WTC11 (cell line): Measurements from ENCODE around the gene INA. TPM values are rescaled to one million over a fixed set of nuclear protein-coding genes. Genes with fewer than 3 reads are reported as not detected.
A peak's percentile ranks its signal among the peaks of the same experiment; 100 is the strongest.

ENCODE experiments used
- ARID4B ChIP-seq: sonication (generic); formaldehyde crosslinking; IDR thresholded peaks from 2 replicates; pipeline ENCODE4 v1.8.0; 2023; ENCODE audit warnings: missing genetic modification reagents, mild to moderate bottlenecking, borderline replicate concordance
- ATF1 ChIP-seq: sonication (generic); formaldehyde crosslinking; IDR thresholded peaks from 2 replicates; pipeline ENCODE4 v1.8.1; 2023; ENCODE audit warnings: mild to moderate bottlenecking, moderate library complexity, missing genetic modification reagents
- ATF2 ChIP-seq: sonication (generic); formaldehyde crosslinking; IDR thresholded peaks from 2 replicates; pipeline ENCODE4 v1.8.1; 2022; ENCODE audit warnings: low read depth, missing genetic modification reagents, borderline replicate concordance
- CREB1 ChIP-seq: sonication (generic); formaldehyde crosslinking; IDR thresholded peaks from 2 replicates; pipeline ENCODE4 v1.8.0; 2023; ENCODE audit warnings: mild to moderate bottlenecking, missing genetic modification reagents
- ETV6 ChIP-seq: sonication (generic); formaldehyde crosslinking; IDR thresholded peaks from 2 replicates; pipeline ENCODE4 v1.8.1; 2022; ENCODE audit warnings: mild to moderate bottlenecking, missing genetic modification reagents
- FOXP1 ChIP-seq: sonication (generic); formaldehyde crosslinking; IDR thresholded peaks from 2 replicates; pipeline ENCODE4 v1.8.0; 2022; ENCODE audit warnings: missing genetic modification reagents, mild to moderate bottlenecking, moderate library complexity, borderline replicate concordance
- FOXP4 ChIP-seq: sonication (generic); formaldehyde crosslinking; IDR thresholded peaks from 2 replicates; pipeline ENCODE4 v1.8.0; 2022; ENCODE audit warnings: mild to moderate bottlenecking, missing genetic modification reagents
- GTF2I ChIP-seq: fragments of 250-450 bp; sonication (Bioruptor Pico); conservative IDR thresholded peaks from 2 replicates; pipeline ENCODE4 v1.4.0; 2021; ENCODE audit warnings: mild to moderate bottlenecking
- HMGXB4 ChIP-seq: sonication (generic); formaldehyde crosslinking; IDR thresholded peaks from 2 replicates; pipeline ENCODE4 v1.8.1; 2023; ENCODE audit warnings: mild to moderate bottlenecking, moderate library complexity, missing genetic modification reagents
- IRF2 ChIP-seq: sonication (generic); formaldehyde crosslinking; IDR thresholded peaks from 2 replicates; pipeline ENCODE4 v1.8.0; 2022; ENCODE audit warnings: low read depth, missing genetic modification reagents, borderline replicate concordance
- MXD4 ChIP-seq: fragments of 250-450 bp; sonication (Bioruptor Pico); IDR thresholded peaks from 2 replicates; pipeline ENCODE4 v1.8.0; 2021; ENCODE audit warnings: mild to moderate bottlenecking, moderate library complexity, borderline replicate concordance
- NFE2L1 ChIP-seq: sonication (generic); formaldehyde crosslinking; IDR thresholded peaks from 2 replicates; pipeline ENCODE4 v1.8.1; 2023; ENCODE audit warnings: missing genetic modification reagents
- PREB ChIP-seq: sonication (generic); formaldehyde crosslinking; IDR thresholded peaks from 2 replicates; pipeline ENCODE4 v1.8.1; 2022; ENCODE audit warnings: mild to moderate bottlenecking, missing genetic modification reagents, moderate library complexity, borderline replicate concordance
- SMAD4 ChIP-seq: sonication (generic); formaldehyde crosslinking; IDR thresholded peaks from 2 replicates; pipeline ENCODE4 v1.8.0; 2022; ENCODE audit warnings: mild to moderate bottlenecking, missing genetic modification reagents
- TEAD1 ChIP-seq: sonication (generic); formaldehyde crosslinking; IDR thresholded peaks from 2 replicates; pipeline ENCODE4 v1.8.0; 2022; ENCODE audit warnings: mild to moderate bottlenecking, missing genetic modification reagents
- TP53 ChIP-seq: sonication (generic); formaldehyde crosslinking; IDR thresholded peaks from 2 replicates; pipeline ENCODE4 v1.8.1; 2023; ENCODE audit warnings: mild to moderate bottlenecking, missing genetic modification reagents
- USF1 ChIP-seq: sonication (generic); formaldehyde crosslinking; IDR thresholded peaks from 2 replicates; pipeline ENCODE4 v1.8.0; 2022; ENCODE audit warnings: mild to moderate bottlenecking, missing genetic modification reagents
- ZBTB21 ChIP-seq: sonication (generic); formaldehyde crosslinking; IDR thresholded peaks from 2 replicates; pipeline ENCODE4 v1.8.1; 2023; ENCODE audit warnings: mild to moderate bottlenecking, missing genetic modification reagents, borderline replicate concordance
- ZBTB43 ChIP-seq: sonication (generic); formaldehyde crosslinking; IDR thresholded peaks from 2 replicates; pipeline ENCODE4 v1.8.1; 2023; ENCODE audit warnings: mild to moderate bottlenecking, missing genetic modification reagents
- ZNF512 ChIP-seq: sonication (generic); formaldehyde crosslinking; IDR thresholded peaks from 2 replicates; pipeline ENCODE4 v1.8.1; 2022; ENCODE audit warnings: missing genetic modification reagents, borderline replicate concordance
- total RNA-seq: library from RNA; stranded (reverse); gene quantifications from 3 replicates; pipeline ENCODE4 v1.2.3, GENCODE V29; 2021

INA gene
- total RNA-seq, 1 experiment from 2014 or later: 20.3 TPM

- TF ChIP-seq USF1 (CRISPR knock-in tag): 0 out of 2 replicates have a peak, but pooled peaks have one; percentile 14
- TF ChIP-seq ZBTB43 (CRISPR knock-in tag): peak; percentile 92; the same call in 1 of the 2 replicates
- peak; percentile 67; the same call in 1 of the 2 replicates for TF ChIP-seq ARID4B
- peak; percentile 40; the same call in 1 of the 2 replicates for TF ChIP-seq ZBTB21
- TF ChIP-seq NFE2L1: 0 out of 2 replicates have a peak, but pooled peaks have one; percentile 8
- TF ChIP-seq SMAD4: no peak
- no peak for TF ChIP-seq CREB1 (CRISPR knock-in tag)
- TF ChIP-seq TP53 (CRISPR knock-in tag): peak; percentile 65
- peak; percentile 76 for TF ChIP-seq HMGXB4
- TF ChIP-seq TEAD1: peak; percentile 90; the same call in 1 of the 2 replicates
- no peak for TF ChIP-seq PREB
- no peak for TF ChIP-seq IRF2 (CRISPR knock-in tag)
- no peak for TF ChIP-seq GTF2I (CRISPR knock-in tag)
- TF ChIP-seq ZNF512 (CRISPR knock-in tag): no peak
- no peak for TF ChIP-seq MXD4 (CRISPR knock-in tag)
- peak; percentile 95; the same call in 1 of the 2 replicates for TF ChIP-seq ATF1 (CRISPR knock-in tag)
- TF ChIP-seq ATF2 (CRISPR knock-in tag): no peak
- peak; percentile 92 for TF ChIP-seq FOXP4 (CRISPR knock-in tag)
- TF ChIP-seq FOXP1 (CRISPR knock-in tag): peak; percentile 97
- peak; percentile 94; the same call in 1 of the 2 replicates for TF ChIP-seq ETV6 (CRISPR knock-in tag)
Observed at GRCh38 chr10:103276896-103277712, at the start of gene INA (continued).
